ENCODE data around the gene STOX2.
"Not testable (repeated sequence)": the region's sequence is repeated elsewhere in the genome, so short reads cannot be mapped to it uniquely, and the experiment has no call there.

Gene STOX2

GRCh38 chr4:183936574-183937345, 31.7 kb downstream of the STOX2 start:
- no peak for DNase-seq (ENCODE audit: low read depth)

- no peak for DNase-seq (ENCODE audit: low read depth)
Observed at GRCh38 chr4:183940864-183941263, 35.8 kb downstream of the STOX2 start.

- no peak for DNase-seq (ENCODE audit: low read depth)
Observed at GRCh38 chr4:183941964-183942363, 36.9 kb downstream of the STOX2 start.

GRCh38 chr4:183945741-183946140, 40.6 kb downstream of the STOX2 start:
- DNase-seq (ENCODE audit: low read depth), result no peak

DNA sequence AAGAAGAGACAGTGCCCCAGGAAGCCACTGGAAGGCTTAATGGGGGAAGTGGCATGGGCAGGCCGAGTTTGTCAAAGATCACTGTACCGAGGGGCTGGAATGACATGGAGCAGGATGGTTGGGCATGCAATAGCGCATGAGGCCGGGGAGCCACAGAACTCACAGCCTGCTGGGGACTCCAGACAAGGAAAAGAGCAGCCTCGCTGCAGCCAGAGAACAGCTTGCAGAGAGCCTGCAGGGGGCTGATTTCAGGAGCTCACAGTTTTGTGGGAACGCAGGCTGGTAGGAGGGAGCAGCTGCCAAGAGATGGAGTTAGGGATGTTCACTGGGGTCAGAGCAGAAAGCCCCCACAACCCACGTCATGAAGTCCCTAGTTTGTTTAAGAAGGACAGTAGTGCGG, 45.4 kb downstream of the STOX2 start:
- DNase-seq (ENCODE audit: low read depth), result no peak

DNA sequence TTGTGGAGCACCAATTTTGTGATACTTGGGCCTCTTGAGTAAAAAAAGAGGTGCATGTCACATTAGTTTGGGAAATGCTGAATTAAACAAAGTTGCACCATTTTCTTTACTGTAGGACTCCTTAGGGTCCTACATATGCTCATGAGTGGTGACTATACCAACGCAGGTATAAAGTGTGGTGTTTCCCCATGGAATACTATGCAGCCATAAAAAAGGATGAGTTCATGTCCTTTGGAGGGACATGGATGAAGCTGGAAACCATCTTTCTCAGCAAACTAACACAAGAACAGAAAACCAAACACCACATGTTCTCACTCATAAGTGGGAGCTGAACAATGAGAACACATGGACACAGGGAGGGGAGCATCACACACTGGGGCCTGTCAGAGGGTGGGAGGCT, 47.5 kb downstream of the STOX2 start:
- not testable (repeated sequence) for DNase-seq (ENCODE audit: low read depth)

DNA sequence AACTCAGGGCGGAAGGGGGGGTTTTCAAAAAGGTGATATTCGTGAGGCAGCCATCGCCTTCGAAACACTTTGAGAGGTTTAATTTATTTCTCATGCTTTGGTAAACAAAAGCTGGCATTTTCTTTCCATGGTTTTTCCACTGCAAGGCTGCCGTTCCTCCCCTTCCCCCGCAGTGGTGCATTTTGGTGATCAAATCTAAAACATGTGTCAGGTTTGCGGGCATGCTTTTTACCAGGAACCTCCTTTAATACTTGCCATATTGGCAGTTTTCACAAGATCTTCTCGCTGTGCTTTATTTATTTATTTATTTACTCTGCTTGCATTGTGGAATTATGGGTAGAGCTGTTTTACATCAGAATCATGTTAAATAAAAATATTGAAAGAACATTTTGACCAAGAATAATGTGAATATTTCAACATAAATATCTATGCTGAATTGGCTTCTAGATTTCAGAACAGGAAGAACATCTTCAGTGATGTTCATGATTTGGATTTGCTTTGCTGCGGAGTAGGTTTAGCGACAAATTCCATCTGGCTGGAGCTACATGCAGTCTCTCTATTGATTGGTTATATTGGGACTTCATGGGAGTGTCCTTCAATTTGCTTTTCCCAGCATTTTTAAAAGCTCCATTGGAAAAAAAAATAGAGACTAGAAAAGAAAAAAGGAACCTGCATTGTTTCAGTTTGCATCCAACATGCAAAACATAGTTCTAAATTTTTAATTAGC, 54.4 kb downstream of the STOX2 start:
- DNase-seq (ENCODE audit: low read depth), result no peak

- DNase-seq (ENCODE audit: low read depth), result no peak
Observed at GRCh38 chr4:183960046-183960420, 54.9 kb downstream of the STOX2 start.

GRCh38 chr4:183960962-183961541, 55.9 kb downstream of the STOX2 start:
- DNase-seq (ENCODE audit: low read depth), result no peak

- DNase-seq (ENCODE audit: low read depth), result no peak
Observed at GRCh38 chr4:183961795-183962194, 56.7 kb downstream of the STOX2 start.

- DNase-seq (ENCODE audit: low read depth), result no peak
Observed at GRCh38 chr4:183962419-183962818, 57.3 kb downstream of the STOX2 start.

- no peak for DNase-seq (ENCODE audit: low read depth)
Observed at GRCh38 chr4:183966371-183966770, 61.3 kb downstream of the STOX2 start.

GRCh38 chr4:183967266-183967665, 62.2 kb downstream of the STOX2 start:
- no peak for DNase-seq (ENCODE audit: low read depth)

- DNase-seq (ENCODE audit: low read depth), result no peak
Observed at GRCh38 chr4:183968502-183968901, 63.4 kb downstream of the STOX2 start.

DNA sequence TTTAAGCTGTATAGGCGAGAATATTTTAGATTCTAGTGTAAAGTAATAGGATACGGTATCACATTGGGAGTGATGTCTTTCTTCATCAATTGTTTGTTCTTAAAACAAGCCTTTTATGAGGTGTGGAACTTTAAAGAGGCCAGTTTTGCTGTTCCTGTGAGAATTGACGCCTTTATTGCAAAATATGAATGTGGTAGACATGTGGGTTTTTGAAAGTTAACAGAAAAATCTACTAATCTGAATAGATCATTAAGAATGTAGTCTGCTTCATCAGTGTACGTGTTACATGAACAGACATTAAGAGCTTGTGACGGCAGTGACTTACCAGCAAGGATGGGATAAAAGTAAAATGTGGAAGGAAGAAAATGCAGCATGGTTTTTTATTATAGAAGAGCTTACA, 63.8 kb downstream of the STOX2 start:
- DNase-seq (ENCODE audit: low read depth), result no peak

- no peak for DNase-seq (ENCODE audit: low read depth)
Observed at GRCh38 chr4:183969596-183969995, 64.5 kb downstream of the STOX2 start.

DNA sequence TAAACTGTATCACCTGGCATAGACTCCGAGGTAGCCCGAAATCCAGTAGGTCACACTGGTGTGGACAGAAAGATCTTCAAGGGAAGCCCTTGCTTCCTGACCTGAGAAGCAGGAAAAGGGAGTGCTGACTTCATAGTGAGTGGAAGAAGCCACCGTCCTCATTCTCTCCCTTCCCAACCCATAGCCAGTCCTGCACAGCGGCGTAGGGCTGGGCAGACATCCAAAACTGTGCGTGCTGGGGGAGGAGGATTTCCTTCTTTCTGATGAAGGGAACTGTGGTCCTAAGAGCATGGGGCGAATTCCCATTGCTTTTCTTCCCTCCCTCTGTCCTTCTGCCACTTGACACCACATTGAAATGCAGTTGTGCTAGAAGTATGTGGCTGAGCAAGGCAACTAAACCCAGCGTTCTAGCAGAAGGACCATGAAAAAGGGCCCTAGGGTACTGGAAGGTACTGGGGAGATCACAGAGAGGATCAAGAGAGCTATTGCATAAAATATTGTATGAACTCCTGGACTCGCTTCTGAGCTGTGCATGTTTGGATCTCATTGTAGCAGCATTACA, 66.9 kb downstream of the STOX2 start:
- DNase-seq (ENCODE audit: low read depth), result no peak

DNA sequence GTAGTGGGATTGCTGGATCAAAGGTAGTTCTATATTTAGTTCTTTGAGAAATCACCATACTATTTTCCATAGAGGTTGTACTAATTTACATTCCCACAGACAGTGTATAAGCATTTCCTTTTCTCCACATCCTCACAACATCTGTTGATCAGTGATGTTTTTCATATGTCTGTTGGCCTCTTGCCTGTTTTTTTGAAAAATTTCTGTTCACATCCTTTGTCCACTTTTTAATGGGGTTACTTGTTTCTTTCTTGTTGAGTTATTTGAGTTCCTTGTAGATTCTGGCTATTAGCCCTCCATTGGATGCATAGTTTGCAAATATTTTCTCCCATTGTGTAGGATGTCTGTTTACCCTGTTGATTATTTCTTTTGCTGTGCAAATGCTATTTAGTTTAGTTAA, 72.6 kb downstream of the STOX2 start:
- DNase-seq (ENCODE audit: low read depth), result no peak

- DNase-seq (ENCODE audit: low read depth), result no peak
Observed at GRCh38 chr4:183984566-183984965, 79.5 kb downstream of the STOX2 start.

GRCh38 chr4:183985786-183986185, 80.7 kb downstream of the STOX2 start:
- DNase-seq (ENCODE audit: low read depth), result no peak

GRCh38 chr4:183986291-183986970, 81.3 kb downstream of the STOX2 start:
- DNase-seq (ENCODE audit: low read depth), result no peak

Measured in activated T-helper 9 cell treated with anti-CD3 and anti-CD28 coated beads, Interleukin-2, amount 50 U/mL, for 16 hours (primary cell).